Endothelial cell of umbilical vein (primary cell): ENCODE measurements around the gene PLA2G4F. TPM values are rescaled to one million over a fixed set of nuclear protein-coding genes. Genes with fewer than 3 reads are reported as not detected.

Experiments used
- BruUV-seq: library from RNA; stranded (reverse); fragments of 400-500 nt; replicated peaks from 2 replicates; lab custom pipeline; 2021; lab: Mats Ljungman, UMichigan
- CTCF ChIA-PET: fragments of 300-600, 350-600 bp; sonication (Branson Sonifier 250); formaldehyde crosslinking; loops from one replicate; lab custom pipeline; 2021; ENCODE audit warnings: antibody characterized with exemption, inconsistent platforms; lab: Charles Lee
- POLR2A ChIA-PET: fragments of 300-600, 350-600 bp; sonication (Branson Sonifier 250); formaldehyde crosslinking; loops from one replicate; lab custom pipeline; 2021; ENCODE audit warnings: antibody characterized with exemption, inconsistent platforms; lab: Charles Lee
- DNase-seq: peaks from one replicate; pipeline ENCODE4 v3.0.0-alpha.2; 2011; ENCODE audit warnings: low read depth, low spot score
- FAIRE-seq: peaks from 2 replicates; lab custom pipeline; 2011; peaks lifted over from hg19 to GRCh38; lab: Jason Lieb, UNC
- H2AFZ ChIP-seq: 2 replicates; pipeline ENCODE4 v1.6.0; 2012; ENCODE audit warnings: low read depth, low read length, control low read depth, inconsistent platforms
- H3K27ac ChIP-seq: 2 replicates; pipeline ENCODE4 v1.5.1; 2011; ENCODE audit warnings: low read depth, mild to moderate bottlenecking, control low read depth, low read length, moderate library complexity; ENCODE audit not compliant: insufficient read depth
- H3K27me3 ChIP-seq, 2 experiments: 2 replicates each; pipeline versions ENCODE4 v1.6.0 to v1.6.1; 2011; ENCODE audit warnings: low read length in 2 of 2, mixed read lengths in 1 of 2; ENCODE audit not compliant: control insufficient read depth in 2 of 2, insufficient read depth in 2 of 2
- H3K36me3 ChIP-seq, 2 experiments: 2 replicates in 1 of 2; 3 replicates in 1 of 2; pipeline ENCODE4 v1.5.1; 2011; ENCODE audit warnings: low read length in 2 of 2, mild to moderate bottlenecking in 1 of 2, moderate library complexity in 1 of 2; ENCODE audit not compliant: control insufficient read depth in 2 of 2, insufficient read depth in 2 of 2; ENCODE audit errors: extremely low read depth in 1 of 2
- H3K4me1 ChIP-seq: 3 replicates; pipeline ENCODE4 v1.5.1; 2011; ENCODE audit warnings: mild to moderate bottlenecking, low read length; ENCODE audit not compliant: control insufficient read depth, insufficient read depth; ENCODE audit errors: extremely low read depth
- H3K4me2 ChIP-seq: 2 replicates; pipeline ENCODE4 v1.6.1; 2011; ENCODE audit warnings: low read length, control low read depth, mixed read lengths; ENCODE audit not compliant: insufficient read depth
- H3K4me3 ChIP-seq, 3 experiments: fragments of 200-600 bp in 1 of 3; sonication (generic), shearing (Covaris generic) in 1 of 3; replicated peaks in 1 of 3; 2 replicates each; pipeline ENCODE4 v1.5.1; 2011 to 2016; ENCODE audit warnings: control low read depth in 3 of 3, low read length in 3 of 3, mild to moderate bottlenecking in 2 of 3, inconsistent platforms in 1 of 3, low read depth in 1 of 3, moderate library complexity in 1 of 3; ENCODE audit not compliant: insufficient read depth in 1 of 3
- H3K79me2 ChIP-seq: 2 replicates; pipeline ENCODE4 v1.6.0; 2012; ENCODE audit warnings: low read length, inconsistent platforms; ENCODE audit not compliant: control insufficient read depth, insufficient read depth
- H3K9ac ChIP-seq: replicated peaks from 2 replicates; pipeline ENCODE3; 2011; ENCODE audit warnings: low read length, control low read depth; ENCODE audit not compliant: insufficient read depth; ENCODE audit errors: extremely low read depth
- H3K9me1 ChIP-seq: replicated peaks from 3 replicates; pipeline ENCODE4 v1.6.0; 2011; ENCODE audit warnings: mild to moderate bottlenecking, low read length; ENCODE audit not compliant: control insufficient read depth, insufficient read depth; ENCODE audit errors: extremely low read depth
- H3K9me3 ChIP-seq: replicated peaks from 2 replicates; pipeline ENCODE4 v1.5.1; 2012; ENCODE audit warnings: low read length, inconsistent platforms; ENCODE audit not compliant: control insufficient read depth, insufficient read depth
- H4K20me1 ChIP-seq: replicated peaks from 2 replicates; pipeline ENCODE3; 2011; ENCODE audit warnings: mild to moderate bottlenecking, low read length; ENCODE audit not compliant: control insufficient read depth, insufficient read depth; ENCODE audit errors: extremely low read depth
- EZH2 ChIP-seq: IDR thresholded peaks from 2 replicates; pipeline ENCODE4 v1.6.1; 2012; ENCODE audit warnings: borderline replicate concordance, low read depth, mild to moderate bottlenecking, moderate library complexity, low read length, inconsistent platforms; ENCODE audit not compliant: severe bottlenecking
- FOS ChIP-seq: IDR thresholded peaks from 2 replicates; pipeline ENCODE4 v1.6.1; 2011; ENCODE audit warnings: mild to moderate bottlenecking, low read length, moderate library complexity, borderline replicate concordance; ENCODE audit not compliant: insufficient read depth
- GATA2 ChIP-seq: IDR thresholded peaks from 2 replicates; pipeline ENCODE4 v1.7.0; 2011; ENCODE audit warnings: low read depth, mild to moderate bottlenecking, moderate library complexity, mixed read lengths, low read length; ENCODE audit not compliant: insufficient read length, insufficient read depth
- JUN ChIP-seq: IDR thresholded peaks from 2 replicates; pipeline ENCODE4 v1.6.1; 2011; ENCODE audit warnings: borderline replicate concordance, low read depth; ENCODE audit not compliant: insufficient read length, insufficient read depth
- MAX ChIP-seq: IDR thresholded peaks from 2 replicates; pipeline ENCODE4 v1.6.1; 2011; ENCODE audit not compliant: insufficient read depth, insufficient read length
- MYC ChIP-seq: IDR thresholded peaks from one replicate; pipeline ENCODE4 v1.6.1; 2011; ENCODE audit warnings: mild to moderate bottlenecking, low read depth, low read length
- POLR2A ChIP-seq: IDR thresholded peaks from 2 replicates; pipeline ENCODE4 v1.6.1; 2012; ENCODE audit warnings: low read depth, mild to moderate bottlenecking, control low read depth, low read length
- POLR2AphosphoS5 ChIP-seq: IDR thresholded peaks from 2 replicates; pipeline ENCODE4 v1.6.1; 2012; ENCODE audit warnings: low read depth, mild to moderate bottlenecking, control low read depth, low read length, moderate library complexity; ENCODE audit not compliant: insufficient read depth
- dilution Hi-C: fragments of 300-500 bp; cut with MboI; formaldehyde crosslinking; loops from one replicate; pipeline ENCODE4 v1.15.0; 2019; ENCODE audit warnings: low sequenced_read_pairs; ENCODE audit not compliant: extremely low pct_ligation_motif_present
- intact Hi-C: fragments of 100-400 bp; cut with micrococcal nuclease; formaldehyde crosslinking; loops from one replicate; pipeline ENCODE4 v1.10.0; 2022
- polyA plus RNA-seq, 4 experiments: library from polyadenylated mRNA; depleted of rRNA in 3 of 4; stranded (reverse) in 3 of 4; unstranded in 1 of 4; fragments of >200 nt; gene quantifications; 2 replicates each; pipeline versions ENCODE4 v1.2.1 to v1.2.3, GENCODE V29; 2011 to 2012; ENCODE audit warnings: missing spikeins in 1 of 4
- total RNA-seq: library from RNA; stranded (reverse); gene quantifications from 2 replicates; pipeline ENCODE4 v1.2.3, GENCODE V29; 2021
- TF ChIP-seq, protein P1 (sequence below), 2 donors: IDR thresholded peaks; 1 replicate in 1 of 2; 2 replicates in 1 of 2; pipeline ENCODE4 v1.5.1; 2011; ENCODE audit warnings: low read length in 2 of 2, mild to moderate bottlenecking in 2 of 2, moderate library complexity in 2 of 2, control low read depth in 1 of 2, inconsistent platforms in 1 of 2, low read depth in 1 of 2; ENCODE audit not compliant: insufficient read depth in 1 of 2; ENCODE audit errors: extremely low read depth in 1 of 2

Gene PLA2G4F
- total and polyA plus RNA-seq, 2 donors (not counting 3 experiments of a cell fraction or from before 2014, with no cell fraction given), result not detected

DNA sequence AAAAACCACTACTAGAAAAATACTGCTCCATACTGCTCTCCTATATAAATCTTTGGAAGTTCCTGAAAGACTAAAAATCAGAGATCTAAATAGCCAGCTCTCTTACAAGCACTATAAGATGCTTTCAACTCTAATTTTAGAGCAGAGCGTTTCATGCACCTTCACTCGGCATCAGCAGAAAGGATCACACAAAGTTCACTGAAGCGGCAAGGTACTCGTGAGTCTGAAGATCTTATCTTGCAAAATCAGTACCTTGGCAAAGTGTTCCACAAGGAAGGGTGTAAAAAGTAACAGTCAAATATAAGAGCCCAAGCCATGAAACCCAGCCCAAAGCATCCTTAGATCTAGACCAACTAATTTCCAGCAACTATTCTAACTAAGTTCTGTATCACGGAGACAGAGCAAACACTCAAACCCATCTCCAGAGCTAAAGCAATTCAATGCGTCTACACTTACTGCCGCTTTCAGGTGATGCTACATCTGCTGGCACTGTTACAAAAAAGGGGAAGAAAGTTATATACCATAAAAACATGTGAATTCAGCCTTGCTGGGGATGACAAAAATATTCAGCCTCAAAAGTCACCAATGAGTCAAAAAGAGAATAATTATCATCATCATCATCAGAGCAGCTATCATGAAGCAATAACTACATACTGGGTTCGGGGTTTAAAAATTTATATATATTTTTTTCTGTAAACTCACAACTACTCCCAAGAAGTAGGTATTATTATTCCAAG, 35.3 kb upstream of the PLA2G4F start:
- Histone ChIP-seq H3K4me2 (no peak overlapping the region), H3K4me1 (no peaks in the 10 kb centered on the region), H3K9ac (no peak overlapping the region), H3K36me3 (peaks cover 4 to 9% of the 10 kb centered on the region in 2 experiments), H3K4me3 (no peak overlapping the region), H2AFZ (no peak overlapping the region), H3K9me1 (no peaks in the 10 kb centered on the region), H3K27me3 (no peaks in the 10 kb centered on the region), H3K27ac (no peak overlapping the region), H4K20me1 (no peaks in the 10 kb centered on the region), H3K79me2 (peaks cover 2% of the 10 kb centered on the region), H3K9me3 (no peaks in the 10 kb centered on the region)
- intact Hi-C loops (no loop called here), dilution Hi-C loops (no loop called here)
- ChIA-PET CTCF (interaction anchor here (1.0 to 1.1 kb wide), 2 partner anchors 29 to 244 kb away, joined by 3 read pairs; no protein-coding TSS in a partner anchor), POLR2A (no interaction called here)
- DNase-seq (no peak), FAIRE-seq (no peak)
- no peak for TF ChIP-seq MYC
- no peak for TF ChIP-seq MAX
- TF ChIP-seq, protein P1, sequence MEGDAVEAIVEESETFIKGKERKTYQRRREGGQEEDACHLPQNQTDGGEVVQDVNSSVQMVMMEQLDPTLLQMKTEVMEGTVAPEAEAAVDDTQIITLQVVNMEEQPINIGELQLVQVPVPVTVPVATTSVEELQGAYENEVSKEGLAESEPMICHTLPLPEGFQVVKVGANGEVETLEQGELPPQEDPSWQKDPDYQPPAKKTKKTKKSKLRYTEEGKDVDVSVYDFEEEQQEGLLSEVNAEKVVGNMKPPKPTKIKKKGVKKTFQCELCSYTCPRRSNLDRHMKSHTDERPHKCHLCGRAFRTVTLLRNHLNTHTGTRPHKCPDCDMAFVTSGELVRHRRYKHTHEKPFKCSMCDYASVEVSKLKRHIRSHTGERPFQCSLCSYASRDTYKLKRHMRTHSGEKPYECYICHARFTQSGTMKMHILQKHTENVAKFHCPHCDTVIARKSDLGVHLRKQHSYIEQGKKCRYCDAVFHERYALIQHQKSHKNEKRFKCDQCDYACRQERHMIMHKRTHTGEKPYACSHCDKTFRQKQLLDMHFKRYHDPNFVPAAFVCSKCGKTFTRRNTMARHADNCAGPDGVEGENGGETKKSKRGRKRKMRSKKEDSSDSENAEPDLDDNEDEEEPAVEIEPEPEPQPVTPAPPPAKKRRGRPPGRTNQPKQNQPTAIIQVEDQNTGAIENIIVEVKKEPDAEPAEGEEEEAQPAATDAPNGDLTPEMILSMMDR (IDR thresholded peaks at IDR 0.05; ENCODE audit: extremely low read depth in 1 of 2, insufficient read depth in 1 of 2, low read depth in 1 of 2, low read length in 2 of 2), result no peak
- no peak for TF ChIP-seq GATA2
- TF ChIP-seq FOS, result no peak
- no peak for TF ChIP-seq JUN
- no peak for TF ChIP-seq EZH2
- TF ChIP-seq POLR2A, result no peak
- no peak for TF ChIP-seq POLR2AphosphoS5
- no TSS peak for BruUV-seq
